GM12878 (cell line): ENCODE results near the gene PCSK6. TPM values are rescaled to one million over a fixed set of nuclear protein-coding genes. Genes with fewer than 3 reads are reported as not detected.

Experiments
- ATAC-seq: fragments of 200-7000 bp; cut with Tn5 transposase; 3 replicates; pipeline ENCODE4 v1.9.1; 2020; ENCODE audit warnings: mild to moderate bottlenecking, moderate library complexity
- BruUV-seq: library from RNA; stranded (reverse); fragments of 400-500 nt; replicated peaks from 2 replicates; lab custom pipeline; 2021; lab: Mats Ljungman, UMichigan
- CTCF ChIA-PET: fragments of 300-600 bp; sonication (Branson Sonifier 250); formaldehyde crosslinking; extraction: SDS; loops from one replicate; lab custom pipeline; 2021; ENCODE audit warnings: inconsistent platforms; lab: Yijun Ruan, JAX
- POLR2A ChIA-PET: fragments of 350-600 bp; formaldehyde crosslinking; extraction: SDS; loops from one replicate; lab custom pipeline; 2021; ENCODE audit warnings: inconsistent platforms; lab: Charles Lee
- RAD21 ChIA-PET: fragments of 300-600 bp; sonication (Branson Sonifier 250); formaldehyde crosslinking; loops from one replicate; lab custom pipeline; 2023; ENCODE audit warnings: antibody characterized with exemption; ENCODE audit not compliant: unreplicated experiment; lab: Charles Lee
- SMC1A ChIA-PET: fragments of 300-600 bp; sonication (Branson Sonifier 250); formaldehyde crosslinking; loops from one replicate; lab custom pipeline; 2023; ENCODE audit not compliant: unreplicated experiment, uncharacterized antibody; lab: Charles Lee
- DNase-seq: peaks from one replicate; pipeline ENCODE4 v3.0.0-alpha.2; 2011; ENCODE audit warnings: low read depth, low spot score
- FAIRE-seq: peaks from 3 replicates; lab custom pipeline; 2011; peaks lifted over from hg19 to GRCh38; lab: Jason Lieb, UNC
- H2AFZ ChIP-seq: 2 replicates; pipeline ENCODE4 v1.6.0; 2011; ENCODE audit warnings: low read depth, low read length, control low read depth; ENCODE audit not compliant: control insufficient read depth
- H3K27ac ChIP-seq: 2 replicates; pipeline ENCODE4 v1.5.1; 2011; ENCODE audit warnings: control low read depth; ENCODE audit not compliant: control insufficient read depth, insufficient read depth
- H3K27me3 ChIP-seq, 2 experiments: replicated peaks in 1 of 2; 2 replicates each; pipeline versions ENCODE4 v1.6.0 to v1.6.1; 2011; ENCODE audit warnings: low read length in 1 of 2; ENCODE audit not compliant: control insufficient read depth in 2 of 2, insufficient read depth in 2 of 2
- H3K36me3 ChIP-seq, 2 experiments: 2 replicates each; pipeline ENCODE4 v1.5.1; 2011; ENCODE audit warnings: low read length in 1 of 2; ENCODE audit not compliant: control insufficient read depth in 2 of 2, insufficient read depth in 2 of 2
- H3K4me1 ChIP-seq: 2 replicates; pipeline ENCODE4 v1.6.1; 2011; ENCODE audit warnings: mild to moderate bottlenecking, low read length, moderate library complexity, mixed read lengths; ENCODE audit not compliant: control insufficient read depth, insufficient read depth
- H3K4me2 ChIP-seq: 2 replicates; pipeline ENCODE4 v1.6.0; 2011; ENCODE audit warnings: control low read depth; ENCODE audit not compliant: control insufficient read depth, insufficient read depth
- H3K4me3 ChIP-seq: fragments of 200-600 bp; sonication (generic); 2 replicates; pipeline ENCODE4 v1.5.1; 2016
- H3K79me2 ChIP-seq: 2 replicates; pipeline ENCODE4 v1.6.0; 2011; ENCODE audit warnings: low read length; ENCODE audit not compliant: control insufficient read depth, insufficient read depth
- H3K9ac ChIP-seq: 2 replicates; pipeline ENCODE4 v1.8.0; 2011; ENCODE audit warnings: low read length, control low read depth, mixed read lengths; ENCODE audit not compliant: control insufficient read depth, insufficient read depth
- H3K9me3 ChIP-seq: replicated peaks from 3 replicates; pipeline ENCODE4 v1.5.1; 2011; ENCODE audit warnings: mild to moderate bottlenecking, low read length; ENCODE audit not compliant: control insufficient read depth, insufficient read depth
- H4K20me1 ChIP-seq: 2 replicates; pipeline ENCODE4 v1.6.0; 2011; ENCODE audit not compliant: control insufficient read depth, insufficient read depth
- MYC ChIP-seq: IDR thresholded peaks from 2 replicates; pipeline ENCODE4 v1.6.1; 2011; ENCODE audit warnings: mild to moderate bottlenecking, low read length, moderate library complexity, inconsistent platforms; ENCODE audit not compliant: insufficient read depth, insufficient replicate concordance, insufficient read length, severe bottlenecking
- RELB ChIP-seq: fragments of 450-650 bp; IDR thresholded peaks from 2 replicates; pipeline ENCODE4 v1.6.1; 2017; ENCODE audit warnings: low read depth, mild to moderate bottlenecking, moderate library complexity
- SMAD1 ChIP-seq: fragments of 450-650 bp; IDR thresholded peaks from 2 replicates; pipeline ENCODE4 v1.6.1; 2018; ENCODE audit warnings: mild to moderate bottlenecking, low read depth; ENCODE audit not compliant: partially characterized antibody
- SPI1 ChIP-seq: IDR thresholded peaks from 2 replicates; pipeline ENCODE4 v1.6.1; 2011; ENCODE audit warnings: low read depth, mild to moderate bottlenecking, low read length, moderate library complexity, borderline replicate concordance; ENCODE audit not compliant: insufficient read depth
- WGBS: methylation state at CpG from one replicate; pipeline ENCODE4 v1.1.6; 2016; ENCODE audit warnings: low lambda C conversion rate; ENCODE audit not compliant: insufficient replicate concordance, insufficient coverage; ENCODE audit errors: missing lambda C conversion rate; 5-methylcytosine and 5-hydroxymethylcytosine counted together
- in situ Hi-C: fragments of 300-500 bp; cut with MboI; formaldehyde crosslinking; loops from 9 replicates; pipeline ENCODE4 v1.14.3; 2018; ENCODE audit warnings: mixed read lengths
- intact Hi-C: fragments of 100-400 bp; cut with micrococcal nuclease; formaldehyde crosslinking; loops from one replicate; pipeline ENCODE4 v1.14.2; 2022; ENCODE audit not compliant: unreplicated experiment
- polyA plus RNA-seq, 11 experiments: library from polyadenylated mRNA; depleted of rRNA in 4 of 11; unstranded in 6 of 11; stranded (reverse) in 5 of 11; fragments of >200 nt; fragmentation: Nextera tagmentation in 4 of 11; fragmentation: Illumina TruSeq in 1 of 11; extraction: Ambion mirVana in 4 of 11; extraction: Trizol in 1 of 11; gene quantifications; 1 replicate in 1 of 11; 2 replicates in 10 of 11; pipeline versions ENCODE4 v1.2.1 to v1.2.3, GENCODE V29; 2011 to 2016; ENCODE audit warnings: inconsistent platforms in 2 of 11, missing spikeins in 2 of 11, low read depth in 1 of 11
- total RNA-seq, 4 experiments: library from RNA; depleted of rRNA in 3 of 4; stranded (reverse); fragments of >200 nt in 3 of 4; fragmentation: Illumina TruSeq in 1 of 4; extraction: Trizol in 1 of 4; gene quantifications; 2 replicates each; pipeline versions ENCODE4 v1.2.1 to v1.2.3, GENCODE V29; 2013 to 2021
- TF ChIP-seq, protein P1 (sequence below): IDR thresholded peaks from 2 replicates; pipeline ENCODE4 v1.6.1; 2012; ENCODE audit warnings: low read depth, low read length, improper control_type of control experiment
- TF ChIP-seq, protein P2 (sequence below): fragments of 150-350 bp; IDR thresholded peaks from 2 replicates; pipeline ENCODE4 v1.6.1; 2016; ENCODE audit warnings: low read depth, low read length
- TF ChIP-seq, protein P3 (sequence below), 3 experiments: IDR thresholded peaks in 2 of 3; conservative IDR thresholded peaks in 1 of 3; 2 replicates each; pipeline ENCODE4 v1.5.1; 2011; ENCODE audit warnings: low read depth in 3 of 3, low read length in 3 of 3, mild to moderate bottlenecking in 3 of 3, control low read depth in 2 of 3, moderate library complexity in 2 of 3, inconsistent platforms in 1 of 3, mixed read lengths in 1 of 3; ENCODE audit not compliant: control insufficient read depth in 2 of 3, insufficient read depth in 1 of 3; ENCODE audit errors: extremely low read depth in 1 of 3

Gene PCSK6
- total and polyA plus RNA-seq, 10 of the 15 experiments (the other 5 are each of a cell fraction or from before 2014, with no cell fraction given), result 0.19 to 0.67 (median 0.25) TPM; not detected in 4

DNA sequence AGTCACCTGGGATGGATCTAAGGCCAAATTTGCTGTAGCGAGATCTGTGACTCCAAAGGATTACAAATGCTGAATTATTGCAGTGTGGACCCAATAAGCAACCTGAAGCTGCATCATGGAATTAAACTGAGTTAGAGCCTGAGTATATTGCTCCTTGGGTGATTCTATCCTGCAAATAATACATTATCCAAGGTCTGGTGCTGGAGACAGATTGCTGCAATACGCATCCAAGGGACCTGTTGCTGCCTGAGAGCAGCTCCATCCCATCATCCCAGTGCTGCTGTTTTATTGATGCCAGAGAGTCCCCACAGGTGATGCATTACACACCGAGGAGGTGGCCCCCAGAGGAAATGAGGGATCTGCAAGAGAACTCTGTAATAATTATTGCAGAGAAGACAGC, 31.6 kb upstream of the PCSK6 start:
- POLR2A ChIA-PET, result no interaction called here
- 0% methylated on average over 3 of the region's 3 CpGs for WGBS

DNA sequence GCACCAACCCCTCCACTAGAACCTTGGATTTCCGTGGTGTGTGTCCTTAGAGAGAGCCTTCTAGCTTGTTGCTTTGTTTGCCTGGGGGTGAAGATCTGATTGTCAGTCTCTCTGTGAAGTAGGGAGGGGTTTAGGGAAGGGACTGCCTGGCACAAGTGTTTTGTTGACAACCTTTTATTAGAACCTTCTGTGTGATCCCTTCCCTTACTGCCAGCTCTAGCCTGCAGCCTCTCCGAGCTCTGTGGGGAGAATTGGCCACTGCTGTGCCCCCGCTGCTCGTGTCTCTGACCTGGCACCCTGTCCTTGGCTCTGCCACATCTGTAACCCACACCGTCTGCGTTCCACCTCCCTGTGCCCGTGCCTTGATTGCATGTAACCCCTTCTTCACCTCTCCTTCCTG, 30.9 kb upstream of the PCSK6 start:
- in situ Hi-C loops (no loop called here), intact Hi-C loops (no loop called here)
- no peaks in the 10 kb centered on the region for H3K79me2 ChIP-seq
- FAIRE-seq (no peak), ATAC-seq (no peak), DNase-seq (no peak)
- ChIA-PET SMC1A (no interaction called here), CTCF (interaction anchor here (1.5 kb wide), 1 partner anchor 231 kb away, joined by 4 read pairs; no protein-coding TSS in a partner anchor), RAD21 (no interaction called here), POLR2A (interaction anchor here (0.6 kb wide), 1 partner anchor 225 kb away, joined by 3 read pairs; no protein-coding TSS in a partner anchor)
- no peaks in the 10 kb centered on the region; the same call in 1 of the 3 replicates for H3K9me3 ChIP-seq
- H3K4me1 ChIP-seq, result no peaks in the 10 kb centered on the region
- no peak overlapping the region for H3K4me3 ChIP-seq
- H3K27me3 ChIP-seq, result peaks cover 0 to 6% of the 10 kb centered on the region in 2 experiments; a peak in 1 of 4 replicates
- H4K20me1 ChIP-seq, result no peaks in the 10 kb centered on the region
- 27% methylated on average over 7 of the region's 7 CpGs for WGBS
- no peak overlapping the region for H3K4me2 ChIP-seq
- H2AFZ ChIP-seq, result no peak overlapping the region
- H3K9ac ChIP-seq, result no peak overlapping the region
- H3K36me3 ChIP-seq, result no peaks in the 10 kb centered on the region
- no peak overlapping the region for H3K27ac ChIP-seq
- no TSS peak for BruUV-seq
- TF ChIP-seq, protein P1, sequence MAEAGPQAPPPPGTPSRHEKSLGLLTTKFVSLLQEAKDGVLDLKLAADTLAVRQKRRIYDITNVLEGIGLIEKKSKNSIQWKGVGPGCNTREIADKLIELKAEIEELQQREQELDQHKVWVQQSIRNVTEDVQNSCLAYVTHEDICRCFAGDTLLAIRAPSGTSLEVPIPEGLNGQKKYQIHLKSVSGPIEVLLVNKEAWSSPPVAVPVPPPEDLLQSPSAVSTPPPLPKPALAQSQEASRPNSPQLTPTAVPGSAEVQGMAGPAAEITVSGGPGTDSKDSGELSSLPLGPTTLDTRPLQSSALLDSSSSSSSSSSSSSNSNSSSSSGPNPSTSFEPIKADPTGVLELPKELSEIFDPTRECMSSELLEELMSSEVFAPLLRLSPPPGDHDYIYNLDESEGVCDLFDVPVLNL, result no peak
- no peak for TF ChIP-seq SPI1
- TF ChIP-seq RELB, result no peak
- TF ChIP-seq, protein P2, sequence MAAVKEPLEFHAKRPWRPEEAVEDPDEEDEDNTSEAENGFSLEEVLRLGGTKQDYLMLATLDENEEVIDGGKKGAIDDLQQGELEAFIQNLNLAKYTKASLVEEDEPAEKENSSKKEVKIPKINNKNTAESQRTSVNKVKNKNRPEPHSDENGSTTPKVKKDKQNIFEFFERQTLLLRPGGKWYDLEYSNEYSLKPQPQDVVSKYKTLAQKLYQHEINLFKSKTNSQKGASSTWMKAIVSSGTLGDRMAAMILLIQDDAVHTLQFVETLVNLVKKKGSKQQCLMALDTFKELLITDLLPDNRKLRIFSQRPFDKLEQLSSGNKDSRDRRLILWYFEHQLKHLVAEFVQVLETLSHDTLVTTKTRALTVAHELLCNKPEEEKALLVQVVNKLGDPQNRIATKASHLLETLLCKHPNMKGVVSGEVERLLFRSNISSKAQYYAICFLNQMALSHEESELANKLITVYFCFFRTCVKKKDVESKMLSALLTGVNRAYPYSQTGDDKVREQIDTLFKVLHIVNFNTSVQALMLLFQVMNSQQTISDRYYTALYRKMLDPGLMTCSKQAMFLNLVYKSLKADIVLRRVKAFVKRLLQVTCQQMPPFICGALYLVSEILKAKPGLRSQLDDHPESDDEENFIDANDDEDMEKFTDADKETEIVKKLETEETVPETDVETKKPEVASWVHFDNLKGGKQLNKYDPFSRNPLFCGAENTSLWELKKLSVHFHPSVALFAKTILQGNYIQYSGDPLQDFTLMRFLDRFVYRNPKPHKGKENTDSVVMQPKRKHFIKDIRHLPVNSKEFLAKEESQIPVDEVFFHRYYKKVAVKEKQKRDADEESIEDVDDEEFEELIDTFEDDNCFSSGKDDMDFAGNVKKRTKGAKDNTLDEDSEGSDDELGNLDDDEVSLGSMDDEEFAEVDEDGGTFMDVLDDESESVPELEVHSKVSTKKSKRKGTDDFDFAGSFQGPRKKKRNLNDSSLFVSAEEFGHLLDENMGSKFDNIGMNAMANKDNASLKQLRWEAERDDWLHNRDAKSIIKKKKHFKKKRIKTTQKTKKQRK, result no peak
- TF ChIP-seq, protein P3, sequence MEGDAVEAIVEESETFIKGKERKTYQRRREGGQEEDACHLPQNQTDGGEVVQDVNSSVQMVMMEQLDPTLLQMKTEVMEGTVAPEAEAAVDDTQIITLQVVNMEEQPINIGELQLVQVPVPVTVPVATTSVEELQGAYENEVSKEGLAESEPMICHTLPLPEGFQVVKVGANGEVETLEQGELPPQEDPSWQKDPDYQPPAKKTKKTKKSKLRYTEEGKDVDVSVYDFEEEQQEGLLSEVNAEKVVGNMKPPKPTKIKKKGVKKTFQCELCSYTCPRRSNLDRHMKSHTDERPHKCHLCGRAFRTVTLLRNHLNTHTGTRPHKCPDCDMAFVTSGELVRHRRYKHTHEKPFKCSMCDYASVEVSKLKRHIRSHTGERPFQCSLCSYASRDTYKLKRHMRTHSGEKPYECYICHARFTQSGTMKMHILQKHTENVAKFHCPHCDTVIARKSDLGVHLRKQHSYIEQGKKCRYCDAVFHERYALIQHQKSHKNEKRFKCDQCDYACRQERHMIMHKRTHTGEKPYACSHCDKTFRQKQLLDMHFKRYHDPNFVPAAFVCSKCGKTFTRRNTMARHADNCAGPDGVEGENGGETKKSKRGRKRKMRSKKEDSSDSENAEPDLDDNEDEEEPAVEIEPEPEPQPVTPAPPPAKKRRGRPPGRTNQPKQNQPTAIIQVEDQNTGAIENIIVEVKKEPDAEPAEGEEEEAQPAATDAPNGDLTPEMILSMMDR (IDR thresholded peaks at IDR 0.05 in 2 of 3, conservative IDR thresholded peaks at IDR 0.05 in 1 of 3; ENCODE audit: control insufficient read depth in 2 of 3, extremely low read depth in 1 of 3, insufficient read depth in 1 of 3, low read depth in 3 of 3, low read length in 3 of 3), result no peak
- no peak for TF ChIP-seq SMAD1

More for the DNA sequence above, 31.6 kb upstream of the PCSK6 start:
- Histone ChIP-seq H3K27me3 (peaks cover 0 to 6% of the 10 kb centered on the region in 2 experiments; a peak in 1 of 4 replicates), H4K20me1 (no peaks in the 10 kb centered on the region; the same call in 1 of the 2 replicates), H3K4me1 (no peaks in the 10 kb centered on the region), H3K79me2 (no peaks in the 10 kb centered on the region), H3K9me3 (no peaks in the 10 kb centered on the region; the same call in 1 of the 3 replicates), H3K4me3 (no peak overlapping the region), H3K27ac (no peak overlapping the region), H3K9ac (no peak overlapping the region), H2AFZ (no peak overlapping the region), H3K36me3 (no peaks in the 10 kb centered on the region), H3K4me2 (no peak overlapping the region)
- SMC1A ChIA-PET, result interaction anchor here (0.7 kb wide), 1 partner anchor 16 kb away, joined by 4 read pairs; no protein-coding TSS in a partner anchor
- BruUV-seq, result no TSS peak
- DNase-seq, result no peak
- in situ Hi-C loops (no loop called here), intact Hi-C loops (no loop called here)
- no peak for TF ChIP-seq MYC
- no peak for FAIRE-seq
- RAD21 ChIA-PET, result no interaction called here
- CTCF ChIA-PET, result interaction anchor here (1.5 kb wide), 1 partner anchor 232 kb away, joined by 4 read pairs; no protein-coding TSS in a partner anchor
- ATAC-seq, result no peak
